GM23248 (cell line): ENCODE data around the gene LEAP2. TPM values are rescaled to one million over a fixed set of nuclear protein-coding genes. Genes with fewer than 3 reads are reported as not detected.
A peak's percentile ranks its signal among the peaks of the same experiment; 100 is the strongest.

Source experiments
- DNase-seq: peaks from one replicate; pipeline ENCODE4 v3.0.0-alpha.2; 2015
- H2AFZ ChIP-seq: fragments of 200-600 bp; sonication (generic); 2 replicates; pipeline ENCODE4 v1.6.1; 2016; ENCODE audit warnings: antibody characterized with exemption
- H3F3A ChIP-seq: fragments of 200-600 bp; sonication (generic); 2 replicates; pipeline ENCODE4 v1.6.1; 2016; ENCODE audit warnings: mild to moderate bottlenecking, antibody characterized with exemption, mixed run types; ENCODE audit not compliant: insufficient read depth
- H3K27ac ChIP-seq: fragments of 200-600 bp; sonication (generic); 2 replicates; pipeline ENCODE4 v1.5.1; 2016; ENCODE audit warnings: mild to moderate bottlenecking
- H3K27me3 ChIP-seq: fragments of 200-600 bp; sonication (generic); replicated peaks from 2 replicates; pipeline ENCODE4 v1.6.1; 2016; ENCODE audit warnings: mild to moderate bottlenecking; ENCODE audit not compliant: insufficient read depth
- H3K36me3 ChIP-seq: fragments of 200-600 bp; sonication (generic); 2 replicates; pipeline ENCODE4 v1.6.1; 2016; ENCODE audit warnings: low read depth, mild to moderate bottlenecking
- H3K4me1 ChIP-seq: fragments of 200-600 bp; sonication (generic); 2 replicates; pipeline ENCODE4 v1.6.1; 2016; ENCODE audit warnings: mild to moderate bottlenecking; ENCODE audit not compliant: insufficient read depth
- H3K4me2 ChIP-seq: fragments of 200-600 bp; sonication (generic); one replicate; pipeline ENCODE4 v1.6.1; 2016; ENCODE audit warnings: mild to moderate bottlenecking; ENCODE audit not compliant: unreplicated experiment
- H3K4me3 ChIP-seq: fragments of 200-600 bp; sonication (generic); 2 replicates; pipeline ENCODE4 v1.5.1; 2016; ENCODE audit warnings: mild to moderate bottlenecking
- H3K79me2 ChIP-seq: fragments of 200-600 bp; sonication (generic); 2 replicates; pipeline ENCODE4 v1.6.1; 2016; ENCODE audit warnings: mild to moderate bottlenecking; ENCODE audit not compliant: insufficient read depth
- H3K9ac ChIP-seq: fragments of 200-600 bp; sonication (generic); 2 replicates; pipeline ENCODE4 v1.6.1; 2016; ENCODE audit warnings: mild to moderate bottlenecking
- H3K9me2 ChIP-seq: fragments of 200-600 bp; sonication (generic); 2 replicates; pipeline ENCODE4 v1.6.1; 2016; ENCODE audit warnings: mixed run types, mild to moderate bottlenecking, moderate library complexity; ENCODE audit not compliant: insufficient read depth
- H3K9me3 ChIP-seq: fragments of 200-600 bp; sonication (generic); one replicate; pipeline ENCODE4 v1.6.1; 2017; ENCODE audit warnings: low read depth
- H4K20me1 ChIP-seq: fragments of 200-600 bp; sonication (generic); 2 replicates; pipeline ENCODE4 v1.6.0; 2016; ENCODE audit not compliant: insufficient read depth
- EZH2 ChIP-seq: fragments of 200-600 bp; sonication (generic); IDR thresholded peaks from 2 replicates; pipeline ENCODE4 v1.6.1; 2018; ENCODE audit warnings: antibody characterized with exemption, mild to moderate bottlenecking; ENCODE audit not compliant: insufficient read depth, poor library complexity, severe bottlenecking
- EZH2phosphoT487 ChIP-seq: fragments of 200-600 bp; sonication (generic); IDR thresholded peaks from 2 replicates; pipeline ENCODE4 v1.6.1; 2018; ENCODE audit warnings: antibody characterized with exemption, moderate library complexity, mild to moderate bottlenecking, low read depth; ENCODE audit not compliant: insufficient read depth
- WGBS, 2 experiments: methylation state at CpG; one replicate each; pipeline ENCODE4 v1.1.6; 2015 to 2017; ENCODE audit warnings: low lambda C conversion rate in 2 of 2, low coverage in 1 of 2; ENCODE audit errors: missing lambda C conversion rate in 2 of 2; 5-methylcytosine and 5-hydroxymethylcytosine counted together
- in situ Hi-C: fragments of 300-500 bp; cut with MboI; formaldehyde crosslinking; loops from 2 replicates; pipeline ENCODE4 v1.15.0; 2020
- polyA plus RNA-seq: library from polyadenylated mRNA; unstranded; fragments of >200 nt; fragmentation: Nextera tagmentation; extraction: Ambion mirVana; gene quantifications from 2 replicates; pipeline ENCODE4 v1.2.1, GENCODE V29; 2016
- total RNA-seq: library from RNA; depleted of rRNA; stranded (reverse); fragments of >200 nt; shearing (Covaris generic); gene quantifications from 2 replicates; pipeline ENCODE4 v1.2.3, GENCODE V29; 2014

Gene LEAP2
- total and polyA plus RNA-seq, 2 experiments from 2014 or later = 0.33 TPM; not detected in 1

GRCh38 chr5:132901730-132902129 is 28.3 kb downstream of the LEAP2 start:
- H3K4me2 ChIP-seq = no peak overlapping the region
- no peak overlapping the region for H3K4me3 ChIP-seq
- no peaks in the 10 kb centered on the region; the same call in 1 of the 2 replicates for H4K20me1 ChIP-seq
- H3F3A ChIP-seq = peaks cover 28% of the 10 kb centered on the region
- no peak overlapping the region for H3K27ac ChIP-seq
- in situ Hi-C loops = no loop called here
- H3K27me3 ChIP-seq = no peaks in the 10 kb centered on the region
- TF ChIP-seq EZH2phosphoT487 (no peak), EZH2 (no peak)
- 90 to 98% methylated on average over 3 of the region's 3 CpGs for WGBS, 2 experiments
- H2AFZ ChIP-seq = no peak overlapping the region
- DNase-seq = no peak
- no peaks in the 10 kb centered on the region for H3K4me1 ChIP-seq
- no peaks in the 10 kb centered on the region for H3K9me3 ChIP-seq
- no peaks in the 10 kb centered on the region for H3K9me2 ChIP-seq
- no peak overlapping the region for H3K9ac ChIP-seq
- peaks cover 65% of the 10 kb centered on the region for H3K36me3 ChIP-seq
- peaks cover 99% of the 10 kb centered on the region for H3K79me2 ChIP-seq

GRCh38 chr5:132905938-132906337 is 32.5 kb downstream of the LEAP2 start:
- TF ChIP-seq EZH2phosphoT487 (no peak), EZH2 (no peak)
- no peak overlapping the region for H2AFZ ChIP-seq
- H3K9me2 ChIP-seq = no peaks in the 10 kb centered on the region
- peaks cover 36% of the 10 kb centered on the region for H3K36me3 ChIP-seq
- no peak overlapping the region for H3K27ac ChIP-seq
- no peaks in the 10 kb centered on the region for H3K9me3 ChIP-seq
- H3F3A ChIP-seq = peaks cover 21% of the 10 kb centered on the region; the same call in 1 of the 2 replicates
- WGBS, 2 experiments = 48 to 51% methylated on average over 2 of the region's 2 CpGs
- no peak overlapping the region for H3K4me3 ChIP-seq
- no peaks in the 10 kb centered on the region for H3K4me1 ChIP-seq
- H3K9ac ChIP-seq = no peak overlapping the region
- no peak overlapping the region for H3K4me2 ChIP-seq
- no peaks in the 10 kb centered on the region for H3K27me3 ChIP-seq
- in situ Hi-C loops = no loop called here
- peaks cover 99% of the 10 kb centered on the region for H3K79me2 ChIP-seq
- H4K20me1 ChIP-seq = no peaks in the 10 kb centered on the region; the same call in 1 of the 2 replicates
- no peak for DNase-seq

- DNase-seq = no peak
- Histone ChIP-seq H3K4me2 (no peak overlapping the region), H3K27ac (no peak overlapping the region), H4K20me1 (no peaks in the 10 kb centered on the region; the same call in 1 of the 2 replicates), H3K36me3 (peaks cover 38% of the 10 kb centered on the region), H3K4me3 (no peak overlapping the region), H3K79me2 (peaks cover 99% of the 10 kb centered on the region), H3K9ac (no peak overlapping the region), H3K9me3 (no peaks in the 10 kb centered on the region), H3K4me1 (no peaks in the 10 kb centered on the region), H3K9me2 (no peaks in the 10 kb centered on the region), H3K27me3 (no peaks in the 10 kb centered on the region), H2AFZ (no peak overlapping the region), H3F3A (peaks cover 26% of the 10 kb centered on the region; the same call in 1 of the 2 replicates)
- 95 to 96% methylated on average over 2 of the region's 2 CpGs for WGBS, 2 experiments
- TF ChIP-seq EZH2 (no peak), EZH2phosphoT487 (no peak)
- in situ Hi-C loops = no loop called here
Observed at GRCh38 chr5:132907161-132907560, 33.7 kb downstream of the LEAP2 start.

GRCh38 chr5:132909702-132910101 is 36.2 kb downstream of the LEAP2 start:
- H3K79me2 ChIP-seq = peaks cover 99% of the 10 kb centered on the region
- 91 to 93% methylated on average over 1 of the region's 1 CpG for WGBS, 2 experiments
- peaks cover 37% of the 10 kb centered on the region for H3K36me3 ChIP-seq

GRCh38 chr5:132915681-132916080 is 42.2 kb downstream of the LEAP2 start:
- Histone ChIP-seq H3K36me3 (peaks cover 50% of the 10 kb centered on the region), H3K4me3 (no peak overlapping the region), H3K27ac (no peak overlapping the region), H3K9me3 (no peaks in the 10 kb centered on the region), H3K9ac (no peak overlapping the region), H3K4me2 (no peak overlapping the region), H4K20me1 (peaks cover 3% of the 10 kb centered on the region), H3K27me3 (no peaks in the 10 kb centered on the region), H3F3A (peaks cover 12% of the 10 kb centered on the region; the same call in 1 of the 2 replicates), H2AFZ (no peak overlapping the region), H3K9me2 (no peaks in the 10 kb centered on the region), H3K4me1 (no peaks in the 10 kb centered on the region; the same call in 1 of the 2 replicates), H3K79me2 (peaks cover 100% of the 10 kb centered on the region)
- WGBS, 2 experiments = 94 to 96% methylated on average over 5 of the region's 5 CpGs
- no peak for TF ChIP-seq EZH2
- TF ChIP-seq EZH2phosphoT487 = no peak
- in situ Hi-C loops = no loop called here
- peak; percentile 28 for DNase-seq

More at GRCh38 chr5:132909702-132910101, 36.2 kb downstream of the LEAP2 start:
- Histone ChIP-seq H2AFZ (no peak overlapping the region), H3F3A (peaks cover 18% of the 10 kb centered on the region; the same call in 1 of the 2 replicates), H3K4me2 (no peak overlapping the region), H3K9ac (no peak overlapping the region), H3K9me3 (no peaks in the 10 kb centered on the region), H3K4me1 (no peaks in the 10 kb centered on the region; the same call in 1 of the 2 replicates), H3K4me3 (no peak overlapping the region), H3K9me2 (no peaks in the 10 kb centered on the region), H3K27ac (no peak overlapping the region), H3K27me3 (no peaks in the 10 kb centered on the region), H4K20me1 (no peaks in the 10 kb centered on the region; the same call in 1 of the 2 replicates)
- DNase-seq = no peak
- no peak for TF ChIP-seq EZH2phosphoT487
- no peak for TF ChIP-seq EZH2
- in situ Hi-C loops = no loop called here
